ENCODE results near the gene PRSS56. TPM values are rescaled to one million over a fixed set of nuclear protein-coding genes. Genes with fewer than 3 reads are reported as not detected.

Gene PRSS56
- total RNA-seq (2022) = not detected in 2 replicates
- Bru-seq, nascent RNA = not detected
- not detected for BruChase-seq, experiment 1, labeled RNA remaining after a 2-hour chase
- not detected for BruChase-seq, experiment 2, labeled RNA remaining after a 6-hour chase
- long read RNA-seq = 0 reads

GRCh38 chr2:232519581-232520438 is at the start of gene PRSS56:
Gene PRSS56 (plus strand): TSS chr2:232520388. CDS start chr2:232520599, 211 bp downstream.
- Mint-ChIP-seq H3K36me3 (ENCODE audit: insufficient read depth, unreplicated experiment) (no peaks in the 10 kb centered on the region), H3K9me3 (ENCODE audit: unreplicated experiment) (no peaks in the 10 kb centered on the region), H3K4me3 (ENCODE audit: unreplicated experiment) (no peak within 1 kb of the TSS), H3K27ac (ENCODE audit: unreplicated experiment) (no peak within 1 kb of the TSS), H3K27me3 (ENCODE audit: insufficient read depth, unreplicated experiment) (no peaks in the 10 kb centered on the region), H3K4me1 (ENCODE audit: low read depth, unreplicated experiment) (peaks cover 20% of the 10 kb centered on the region)
- intact Hi-C loops (cut with micrococcal nuclease; ENCODE audit: unreplicated experiment) = loop anchor here (5.0 kb wide), 1 partner anchor 78 kb away; no protein-coding TSS in a partner anchor
- POLR2A ChIA-PET = no interaction called here
- CTCF ChIA-PET = no interaction called here
- no peak for DNase-seq
- Histone ChIP-seq H3K36me3 (ENCODE audit: control insufficient read depth, insufficient read depth, low read length) (no peaks in the 10 kb centered on the region), H3K4me3 (ENCODE audit: low read depth, low read length) (no peak within 1 kb of the TSS), H3K4me1 (peaks cover 14% of the 10 kb centered on the region), H3K27me3 (replicated peaks; ENCODE audit: control insufficient read depth, insufficient read depth, low read length) (no peaks in the 10 kb centered on the region), H3K9me3 (no peaks in the 10 kb centered on the region)
- no TSS peak for BruUV-seq (replicated peaks)
- no peak for TF ChIP-seq CTCF (IDR thresholded peaks at IDR 0.05; ENCODE audit: insufficient read depth in 1 of 2, low read depth in 1 of 2, low read length in 1 of 2, severe bottlenecking in 1 of 2, unreplicated experiment in 1 of 2)

- POLR2A ChIA-PET = no interaction called here
- Histone ChIP-seq H3K36me3 (ENCODE audit: control insufficient read depth, insufficient read depth, low read length) (no peaks in the 10 kb centered on the region), H3K9me3 (no peaks in the 10 kb centered on the region), H3K4me1 (no peaks in the 10 kb centered on the region), H3K4me3 (ENCODE audit: low read depth, low read length) (no peak overlapping the region), H3K27me3 (replicated peaks; ENCODE audit: control insufficient read depth, insufficient read depth, low read length) (no peaks in the 10 kb centered on the region; the same call in 1 of the 2 replicates)
- no peaks in the 10 kb centered on the region for H3K4me1 Mint-ChIP-seq (ENCODE audit: low read depth, unreplicated experiment)
- H3K27me3 Mint-ChIP-seq (ENCODE audit: insufficient read depth, unreplicated experiment) = peaks cover 2% of the 10 kb centered on the region
- CTCF ChIA-PET = no interaction called here
- intact Hi-C loops (cut with micrococcal nuclease; ENCODE audit: unreplicated experiment) = no loop called here
- H3K27ac Mint-ChIP-seq (ENCODE audit: unreplicated experiment) = no peak overlapping the region
- no peak overlapping the region for H3K4me3 Mint-ChIP-seq (ENCODE audit: unreplicated experiment)
- TF ChIP-seq CTCF (IDR thresholded peaks at IDR 0.05; ENCODE audit: insufficient read depth in 1 of 2, low read depth in 1 of 2, low read length in 1 of 2, severe bottlenecking in 1 of 2, unreplicated experiment in 1 of 2) = no peak
- peaks cover 14% of the 10 kb centered on the region for H3K9me3 Mint-ChIP-seq (ENCODE audit: unreplicated experiment)
- no TSS peak for BruUV-seq (replicated peaks)
- no peaks in the 10 kb centered on the region for H3K36me3 Mint-ChIP-seq (ENCODE audit: insufficient read depth, unreplicated experiment)
- DNase-seq = no peak
Measured at GRCh38 chr2:232473467-232473890, 46.7 kb upstream of the PRSS56 start.

- H3K4me3 ChIP-seq (ENCODE audit: low read depth, low read length) = no peak overlapping the region
- Mint-ChIP-seq H3K4me3 (ENCODE audit: unreplicated experiment) (no peak overlapping the region), H3K9me3 (ENCODE audit: unreplicated experiment) (peaks cover 14% of the 10 kb centered on the region), H3K27me3 (ENCODE audit: insufficient read depth, unreplicated experiment) (peaks cover 2% of the 10 kb centered on the region), H3K4me1 (ENCODE audit: low read depth, unreplicated experiment) (no peaks in the 10 kb centered on the region), H3K27ac (ENCODE audit: unreplicated experiment) (no peak overlapping the region), H3K36me3 (ENCODE audit: insufficient read depth, unreplicated experiment) (no peaks in the 10 kb centered on the region)
- H3K9me3 ChIP-seq = no peaks in the 10 kb centered on the region
- no peak for TF ChIP-seq CTCF (IDR thresholded peaks at IDR 0.05; ENCODE audit: insufficient read depth in 1 of 2, low read depth in 1 of 2, low read length in 1 of 2, severe bottlenecking in 1 of 2, unreplicated experiment in 1 of 2)
- intact Hi-C loops (cut with micrococcal nuclease; ENCODE audit: unreplicated experiment) = no loop called here
- CTCF ChIA-PET = no interaction called here
- BruUV-seq (replicated peaks) = no TSS peak
- no peaks in the 10 kb centered on the region for H3K4me1 ChIP-seq
- H3K27me3 ChIP-seq (replicated peaks; ENCODE audit: control insufficient read depth, insufficient read depth, low read length) = no peaks in the 10 kb centered on the region; the same call in 1 of the 2 replicates
- POLR2A ChIA-PET = no interaction called here
- no peak for DNase-seq
- no peaks in the 10 kb centered on the region for H3K36me3 ChIP-seq (ENCODE audit: control insufficient read depth, insufficient read depth, low read length)
Measured at GRCh38 chr2:232476045-232476444, 44.1 kb upstream of the PRSS56 start.

Data from Caco-2 (cell line).